NCI-H1930 (cell line): ENCODE measurements around the gene CLCN1.

Source experiments
- DNase-seq, 2 experiments: peaks; one replicate each; lab custom pipeline; 2025; lab: John Stamatoyannopoulos, UW

CLCN1 gene

DNA sequence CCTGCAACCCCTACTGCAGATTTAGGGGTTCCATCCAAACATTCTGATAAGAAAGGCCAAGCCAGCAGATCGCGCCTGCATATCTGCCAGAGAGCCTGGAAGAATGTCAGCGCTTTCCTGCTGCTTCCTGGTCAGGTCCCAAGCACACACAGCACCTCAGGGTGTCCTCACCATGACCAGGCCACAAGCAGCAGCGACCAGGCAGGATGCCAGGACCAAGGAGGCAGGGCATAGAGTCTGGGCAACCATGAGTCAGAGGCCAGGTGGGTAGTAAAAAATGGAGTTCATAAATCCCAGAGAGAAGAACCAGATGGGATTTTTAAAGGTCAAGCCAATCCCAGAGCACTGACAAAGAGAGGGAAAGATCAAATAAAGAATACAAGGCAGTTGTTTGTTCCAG, 52.1 kb downstream of the CLCN1 start:
- DNase-seq, result no peak

DNA sequence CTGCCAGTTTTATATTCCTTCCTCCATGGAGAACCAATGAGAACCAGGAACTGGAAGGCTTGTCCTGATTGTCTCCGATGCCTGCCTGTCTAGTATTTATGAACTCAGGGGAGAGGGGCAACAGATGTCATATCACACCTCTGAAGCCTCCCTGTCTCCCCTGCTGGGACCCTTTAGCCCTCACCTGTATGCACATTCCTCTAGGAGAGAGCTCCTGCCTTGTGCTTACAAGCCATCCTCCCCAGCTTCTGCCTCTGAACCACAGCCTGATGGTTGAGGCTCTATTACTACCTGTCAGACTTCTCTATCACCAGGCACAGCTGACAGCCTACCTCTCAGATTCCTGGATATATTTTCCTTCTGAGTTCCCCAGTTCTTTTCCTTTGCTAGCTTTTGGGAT, 52.5 kb downstream of the CLCN1 start:
- DNase-seq, result no peak

DNA sequence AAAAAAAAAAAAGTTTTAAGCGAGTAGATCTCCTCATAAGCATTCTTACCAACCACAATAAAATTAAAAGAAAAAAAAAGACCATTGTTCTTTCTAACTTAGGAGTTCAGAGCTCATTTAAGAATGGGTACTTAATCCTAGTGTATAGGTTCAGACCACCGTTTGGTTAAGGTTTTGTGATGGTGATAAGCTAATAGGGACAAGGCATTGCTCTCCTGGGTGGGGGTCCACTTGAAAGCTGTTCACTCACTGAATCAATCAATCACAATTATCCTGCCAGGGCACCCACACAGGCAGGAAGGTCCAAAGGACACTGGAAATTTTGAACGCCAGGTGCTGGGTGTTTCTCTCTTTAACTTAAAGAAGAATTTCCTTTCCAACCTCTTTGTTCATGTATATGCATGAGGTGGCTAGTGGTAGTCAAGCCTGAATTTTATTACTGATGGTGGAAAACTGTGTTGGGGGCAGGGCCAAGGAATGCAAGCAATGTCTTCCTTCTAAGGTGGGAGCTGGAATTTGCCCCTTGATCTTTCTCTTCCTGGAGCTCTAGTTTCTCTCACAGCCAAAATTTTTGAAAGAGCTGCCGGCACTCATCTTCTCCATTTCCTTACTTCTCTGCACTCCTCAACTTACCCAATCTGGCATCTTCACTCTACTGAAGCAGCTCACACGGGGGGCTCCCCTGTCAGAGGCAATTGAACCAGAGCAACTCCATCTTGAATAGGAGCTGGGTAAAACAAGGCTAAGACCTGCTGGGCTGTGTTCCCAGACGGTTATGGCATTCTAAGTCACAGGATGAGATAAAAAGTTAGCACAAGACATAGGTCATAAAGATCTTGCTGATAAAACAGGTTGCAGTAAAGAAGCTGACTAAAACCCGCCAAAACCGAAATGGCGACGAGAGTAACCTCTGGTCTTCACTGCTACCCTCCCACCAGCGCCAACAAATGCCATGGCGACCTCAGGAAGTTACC, 54.1 kb downstream of the CLCN1 start:
- DNase-seq, result no peak

DNA sequence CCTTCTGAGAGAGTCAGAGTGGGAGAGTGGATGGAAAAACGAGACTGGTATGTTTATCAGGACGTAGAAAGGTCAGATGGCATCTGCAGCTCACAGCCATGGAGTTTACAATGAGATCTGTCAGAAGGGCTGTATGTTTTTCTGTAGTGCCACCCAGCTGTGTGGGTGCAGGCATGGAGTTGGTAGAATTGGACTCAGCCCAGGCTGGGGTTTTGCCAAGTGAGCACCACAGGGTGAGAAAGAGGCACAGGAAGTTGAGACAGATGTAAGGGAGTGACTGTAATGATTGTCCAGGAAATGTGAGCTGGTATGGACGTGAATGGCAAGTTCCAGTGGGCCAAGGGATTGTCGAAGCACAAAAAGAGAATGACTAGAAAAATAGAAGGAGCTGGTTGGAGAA, 56.2 kb downstream of the CLCN1 start:
- no peak for DNase-seq

DNA sequence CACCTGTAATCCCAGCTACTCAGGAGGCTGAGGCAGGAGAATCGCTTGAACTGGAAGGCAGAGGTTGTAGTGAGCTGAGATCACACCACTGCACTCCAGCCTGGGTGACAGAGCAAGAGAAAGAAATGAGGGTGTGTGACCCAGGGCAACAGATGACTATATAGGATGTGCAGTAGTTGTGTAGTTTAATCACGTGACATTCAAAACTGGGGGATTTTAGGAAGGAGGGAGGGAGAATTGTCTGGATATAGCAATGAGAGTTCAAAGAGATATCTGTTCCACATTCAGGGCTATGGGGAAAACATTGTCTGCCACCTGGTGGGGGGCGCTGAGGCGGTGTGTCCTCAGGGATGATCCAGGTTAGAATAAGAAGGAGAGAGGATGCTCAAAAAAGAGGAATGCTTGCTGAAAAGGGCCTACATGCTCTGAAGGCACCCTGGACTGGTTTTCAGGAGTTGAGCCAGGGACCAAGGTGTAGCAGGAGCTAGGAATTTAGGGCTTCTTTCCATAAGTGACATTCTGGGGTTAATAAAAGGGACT, 57.4 kb downstream of the CLCN1 start:
- DNase-seq, result no peak

DNA sequence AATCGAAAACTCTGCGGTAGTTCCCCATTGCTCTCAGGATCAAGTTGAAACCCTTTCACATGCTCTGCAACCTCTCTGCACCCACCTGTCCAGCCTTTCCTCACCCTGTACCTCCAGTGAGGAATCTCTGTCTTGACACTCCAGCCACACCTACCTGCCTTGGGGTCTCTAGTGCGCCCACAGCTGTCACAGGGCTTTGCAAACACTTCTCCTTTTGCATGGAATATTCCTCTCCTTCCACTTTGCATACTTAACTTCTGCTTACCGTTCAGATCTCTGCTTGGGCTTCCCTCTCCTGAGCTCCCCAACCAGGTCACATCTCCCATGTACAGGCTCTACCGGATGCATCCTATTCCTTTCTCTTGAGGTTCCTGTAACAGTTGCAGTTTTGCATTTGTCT, 58.6 kb downstream of the CLCN1 start:
- DNase-seq, result no peak

DNA sequence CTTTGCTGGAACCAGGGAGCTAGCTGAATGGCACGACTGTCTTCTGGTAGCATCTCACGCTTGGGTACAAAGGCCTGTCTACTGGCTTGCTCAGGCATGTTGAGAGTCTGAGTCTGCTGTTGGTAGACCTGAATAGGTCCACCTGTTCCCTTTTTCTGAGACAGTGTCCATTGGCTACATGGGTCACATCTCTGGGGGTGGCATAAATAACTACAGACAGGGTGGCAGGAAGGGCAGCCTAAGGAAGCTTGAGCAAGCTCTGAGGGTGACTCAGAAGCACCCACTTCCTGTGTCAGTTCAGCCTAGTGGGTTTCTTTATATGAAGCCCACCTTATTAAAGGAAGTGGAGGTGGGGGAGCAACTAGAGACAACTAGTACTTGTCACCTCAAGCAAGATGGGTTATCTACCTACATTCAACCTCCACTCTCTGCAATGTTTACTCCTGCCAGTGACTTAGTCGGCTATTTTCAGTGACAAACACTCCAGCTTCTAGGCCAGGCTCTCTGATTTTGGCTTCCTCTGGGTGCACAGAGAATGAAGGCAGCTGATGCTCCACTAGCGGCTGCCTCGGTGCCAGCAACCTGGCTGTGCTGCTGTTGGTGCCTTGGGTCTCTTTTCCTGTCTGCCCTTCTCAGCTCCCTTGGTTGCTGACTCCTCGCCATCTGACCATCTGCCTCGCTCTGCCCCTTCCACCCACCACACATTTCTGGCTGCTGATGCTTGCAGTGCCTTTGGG, 59.6 kb downstream of the CLCN1 start:
- no peak for DNase-seq

DNA sequence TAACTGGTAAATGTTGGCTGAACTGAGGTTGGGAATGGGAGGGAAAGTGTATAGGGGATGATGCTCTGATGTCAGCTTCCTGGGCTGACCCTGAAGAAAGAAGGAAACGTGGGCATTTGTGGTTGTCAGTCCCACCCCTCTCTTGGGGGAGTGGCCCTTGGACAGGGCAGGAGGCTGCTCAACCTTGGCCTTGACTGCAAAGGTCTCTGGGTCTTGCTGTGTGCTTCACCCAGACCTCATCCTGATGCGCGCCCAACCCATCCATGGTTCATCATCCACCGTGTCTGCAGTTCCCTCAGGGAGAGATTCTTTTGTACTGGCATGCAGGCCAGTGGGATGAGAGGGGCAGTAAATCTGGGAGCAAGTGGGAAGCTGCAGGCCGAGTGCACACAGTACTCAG, 60.5 kb downstream of the CLCN1 start:
- DNase-seq, result no peak

DNA sequence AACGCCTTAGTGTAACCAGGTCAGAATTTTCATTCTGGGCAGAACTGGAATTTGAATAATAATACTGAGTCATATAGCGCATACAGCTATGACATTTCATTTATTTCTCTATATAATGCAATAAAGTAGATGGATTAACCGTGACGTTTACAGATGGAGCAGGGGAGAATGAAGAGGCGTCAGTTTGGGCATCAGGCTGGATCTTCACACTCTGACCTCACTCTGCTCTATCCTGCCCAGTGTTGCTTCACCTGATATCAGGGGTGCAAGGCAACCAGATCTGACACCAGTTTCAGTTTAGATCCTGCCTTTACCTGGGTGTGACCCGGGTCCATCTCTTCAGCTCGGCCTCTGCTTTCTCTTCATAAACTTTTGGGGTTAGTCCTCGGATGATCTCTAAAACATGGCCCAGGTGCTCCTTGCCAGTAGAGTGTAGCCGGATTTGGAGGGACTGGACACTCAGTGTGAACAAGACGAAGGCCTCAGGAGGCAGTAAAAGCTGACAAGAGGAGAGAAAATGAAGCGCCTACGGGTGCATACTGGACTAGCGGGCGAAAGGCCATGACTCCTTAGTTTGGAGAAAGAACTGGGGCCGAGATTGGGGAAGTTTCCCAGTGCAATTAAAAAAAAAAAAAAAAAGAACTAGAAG, 63.8 kb downstream of the CLCN1 start:
- no peak for DNase-seq

DNA sequence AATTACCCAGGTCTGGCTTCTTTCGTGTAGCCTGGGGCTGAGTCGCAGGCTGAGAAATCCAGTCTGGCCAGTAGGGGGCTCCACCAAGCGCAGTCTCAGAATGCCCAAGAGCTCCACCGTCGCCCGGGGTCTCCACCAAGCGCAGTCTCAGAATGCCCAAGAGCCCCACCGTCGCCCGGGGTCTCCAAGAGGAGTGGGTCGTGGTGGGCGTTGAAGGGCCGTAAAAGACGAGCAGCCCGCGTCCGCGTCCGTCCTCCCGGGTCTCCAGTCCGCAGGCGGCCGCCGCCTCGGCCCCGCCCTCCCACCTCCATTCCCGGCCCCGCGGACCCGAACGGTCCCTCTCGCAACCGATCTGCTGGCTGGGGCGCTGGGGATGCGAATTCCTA, 64.3 kb downstream of the CLCN1 start:
- peak; percentile 68 to 80 for DNase-seq

DNA sequence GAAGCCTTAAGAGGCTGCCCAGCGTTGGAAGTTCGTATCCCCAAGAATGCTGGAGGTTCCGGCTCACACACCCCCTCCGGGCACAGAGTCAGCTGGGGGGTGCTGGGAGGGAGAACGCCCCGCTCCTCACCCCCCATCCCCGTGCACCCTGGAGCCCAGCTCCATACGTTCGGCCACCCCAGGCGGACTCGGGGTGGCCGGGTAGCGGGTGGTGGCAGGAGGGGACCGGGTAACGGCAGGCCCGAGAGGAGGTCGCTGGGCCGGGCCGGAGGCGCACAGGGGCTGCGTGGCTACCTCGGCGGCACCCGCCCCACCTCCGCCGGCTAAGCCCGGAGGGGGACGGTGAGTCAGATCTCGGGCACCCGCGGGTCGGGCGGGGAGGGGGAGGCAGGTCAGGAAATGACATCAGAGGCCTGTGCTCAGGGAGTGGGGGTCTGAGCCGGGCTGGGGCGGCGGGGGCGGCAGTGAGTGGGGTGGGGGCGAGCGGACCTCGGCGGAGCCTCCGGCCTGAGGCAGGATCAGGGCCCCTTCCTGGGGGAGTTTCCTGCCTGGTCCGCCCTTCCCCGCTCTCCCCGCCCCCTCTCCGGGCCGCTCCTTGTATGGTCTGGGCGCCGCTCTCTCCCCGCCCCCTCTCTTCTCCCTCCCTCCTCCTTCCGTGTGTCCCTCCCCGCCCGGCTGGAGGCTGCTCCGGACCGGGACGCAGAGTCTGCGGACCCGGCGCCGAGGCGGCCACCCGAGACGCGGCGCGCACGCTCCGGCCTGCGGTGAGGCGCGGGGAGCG, 64.9 kb downstream of the CLCN1 start, which contains the start of gene ZYX:
Gene ZYX, plus strand, starts transcription at position 700 of the 781 bp plus-strand sequence. CDS start 227 bp downstream, outside the sequence.
- DNase-seq, result peak; percentile 70 to 79

DNA sequence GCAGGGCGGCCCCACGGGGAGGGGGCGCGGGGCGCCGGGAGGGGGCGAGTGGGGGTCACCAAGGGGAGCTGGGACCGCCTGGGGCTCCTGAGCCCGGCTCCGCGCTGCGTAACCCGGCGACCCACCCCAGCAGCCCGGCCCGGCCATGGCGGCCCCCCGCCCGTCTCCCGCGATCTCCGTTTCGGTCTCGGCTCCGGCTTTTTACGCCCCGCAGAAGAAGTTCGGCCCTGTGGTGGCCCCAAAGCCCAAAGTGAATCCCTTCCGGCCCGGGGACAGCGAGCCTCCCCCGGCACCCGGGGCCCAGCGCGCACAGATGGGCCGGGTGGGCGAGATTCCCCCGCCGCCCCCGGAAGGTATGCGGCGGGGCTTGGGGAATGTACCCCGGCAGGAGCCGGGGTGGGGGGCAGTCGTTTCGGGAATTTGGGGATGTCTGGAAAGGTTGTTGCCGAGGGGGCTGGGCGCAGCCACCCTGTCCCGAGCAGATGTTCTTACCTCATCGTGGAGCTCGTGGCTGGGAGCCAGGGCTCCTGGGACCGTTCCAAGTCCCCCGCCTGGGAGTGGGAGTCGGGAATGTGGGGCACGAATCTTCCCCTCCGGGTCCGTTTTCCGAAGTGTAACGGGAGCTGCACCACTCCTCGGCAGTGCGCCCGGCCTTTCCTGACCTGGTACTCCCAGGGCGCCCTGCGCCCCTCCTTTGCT, 65.7 kb downstream of the CLCN1 start:
- no peak for DNase-seq

DNA sequence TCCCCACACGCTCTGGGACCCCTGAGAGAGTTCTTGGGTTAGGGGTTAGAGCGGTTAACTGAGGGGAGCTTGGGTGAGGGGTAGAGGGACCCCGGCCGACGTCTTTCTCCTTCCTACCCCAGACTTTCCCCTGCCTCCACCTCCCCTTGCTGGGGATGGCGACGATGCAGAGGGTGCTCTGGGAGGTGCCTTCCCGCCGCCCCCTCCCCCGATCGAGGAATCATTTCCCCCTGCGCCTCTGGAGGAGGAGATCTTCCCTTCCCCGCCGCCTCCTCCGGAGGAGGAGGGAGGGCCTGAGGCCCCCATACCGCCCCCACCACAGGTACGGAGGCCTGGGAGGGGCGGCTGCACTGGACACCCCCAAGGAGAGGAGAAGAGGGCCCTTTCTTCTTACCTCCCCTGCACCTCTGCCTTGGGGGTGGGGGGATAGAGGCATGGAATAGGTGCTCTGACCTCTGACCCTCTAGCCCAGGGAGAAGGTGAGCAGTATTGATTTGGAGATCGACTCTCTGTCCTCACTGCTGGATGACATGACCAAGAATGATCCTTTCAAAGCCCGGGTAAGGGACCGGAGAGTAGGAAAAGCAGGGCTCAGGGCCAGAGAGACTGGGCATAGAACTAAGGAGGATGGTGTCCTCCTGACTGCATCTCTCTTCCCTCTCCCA, 66.3 kb downstream of the CLCN1 start:
- no peak for DNase-seq

DNA sequence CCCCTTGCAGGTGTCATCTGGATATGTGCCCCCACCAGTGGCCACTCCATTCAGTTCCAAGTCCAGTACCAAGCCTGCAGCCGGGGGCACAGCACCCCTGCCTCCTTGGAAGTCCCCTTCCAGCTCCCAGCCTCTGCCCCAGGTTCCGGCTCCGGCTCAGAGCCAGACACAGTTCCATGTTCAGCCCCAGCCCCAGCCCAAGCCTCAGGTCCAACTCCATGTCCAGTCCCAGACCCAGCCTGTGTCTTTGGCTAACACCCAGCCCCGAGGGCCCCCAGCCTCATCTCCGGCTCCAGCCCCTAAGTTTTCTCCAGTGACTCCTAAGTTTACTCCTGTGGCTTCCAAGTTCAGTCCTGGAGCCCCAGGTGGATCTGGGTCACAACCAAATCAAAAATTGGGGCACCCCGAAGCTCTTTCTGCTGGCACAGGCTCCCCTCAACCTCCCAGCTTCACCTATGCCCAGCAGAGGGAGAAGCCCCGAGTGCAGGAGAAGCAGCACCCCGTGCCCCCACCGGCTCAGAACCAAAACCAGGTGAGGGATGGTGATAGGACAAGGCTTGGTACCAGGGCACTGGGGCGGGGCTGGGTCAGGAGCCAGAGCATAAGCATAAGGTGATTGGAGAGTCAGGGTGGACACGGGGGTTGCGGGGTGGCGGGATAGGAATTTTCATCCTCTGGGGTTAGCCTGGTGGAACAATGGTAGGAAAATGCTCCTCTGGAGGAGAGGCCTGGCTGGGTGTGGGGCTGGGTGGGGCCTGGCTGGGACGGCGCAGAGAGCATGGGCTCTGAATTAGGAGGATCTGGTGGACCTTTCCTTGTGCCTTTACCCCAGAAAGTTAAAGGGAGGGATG, 67.1 kb downstream of the CLCN1 start:
- DNase-seq, result no peak

DNA sequence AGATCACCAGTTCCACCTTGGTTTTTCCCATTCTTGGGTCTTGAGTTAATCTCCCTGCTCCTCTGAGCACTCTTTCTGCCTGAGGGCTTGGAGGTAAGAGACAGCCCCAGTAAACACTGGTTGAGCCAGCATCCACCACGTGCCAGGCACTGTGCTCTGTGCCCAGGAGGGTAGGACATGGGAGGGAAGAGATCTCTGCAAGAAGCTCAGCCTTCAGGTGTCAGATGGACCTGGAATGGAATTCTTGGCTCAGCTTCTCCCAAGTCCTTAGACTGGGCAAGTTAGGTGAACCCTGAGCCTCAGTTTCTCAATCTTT, 67.7 kb downstream of the CLCN1 start:
- DNase-seq, result no peak

DNA sequence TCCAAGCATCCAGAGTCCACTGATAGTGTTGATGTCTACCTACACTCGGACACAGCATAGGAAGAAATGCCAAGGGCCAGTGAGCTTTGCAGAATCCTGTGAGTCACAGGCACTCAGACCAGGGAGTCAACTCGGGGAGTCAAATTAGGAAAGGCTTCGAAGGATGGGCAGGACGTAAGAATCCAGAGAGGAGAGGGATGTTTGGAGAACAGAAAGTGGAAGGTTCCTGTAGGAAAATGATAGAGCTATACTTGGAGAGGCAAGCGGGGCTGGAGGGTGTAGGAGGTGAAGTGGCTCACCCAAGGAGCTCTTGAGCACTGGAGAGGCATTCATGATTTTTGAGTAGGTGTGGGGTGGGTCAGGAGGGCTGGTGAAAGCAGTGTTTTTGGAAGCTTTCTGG, 68.2 kb downstream of the CLCN1 start:
- DNase-seq, result no peak

DNA sequence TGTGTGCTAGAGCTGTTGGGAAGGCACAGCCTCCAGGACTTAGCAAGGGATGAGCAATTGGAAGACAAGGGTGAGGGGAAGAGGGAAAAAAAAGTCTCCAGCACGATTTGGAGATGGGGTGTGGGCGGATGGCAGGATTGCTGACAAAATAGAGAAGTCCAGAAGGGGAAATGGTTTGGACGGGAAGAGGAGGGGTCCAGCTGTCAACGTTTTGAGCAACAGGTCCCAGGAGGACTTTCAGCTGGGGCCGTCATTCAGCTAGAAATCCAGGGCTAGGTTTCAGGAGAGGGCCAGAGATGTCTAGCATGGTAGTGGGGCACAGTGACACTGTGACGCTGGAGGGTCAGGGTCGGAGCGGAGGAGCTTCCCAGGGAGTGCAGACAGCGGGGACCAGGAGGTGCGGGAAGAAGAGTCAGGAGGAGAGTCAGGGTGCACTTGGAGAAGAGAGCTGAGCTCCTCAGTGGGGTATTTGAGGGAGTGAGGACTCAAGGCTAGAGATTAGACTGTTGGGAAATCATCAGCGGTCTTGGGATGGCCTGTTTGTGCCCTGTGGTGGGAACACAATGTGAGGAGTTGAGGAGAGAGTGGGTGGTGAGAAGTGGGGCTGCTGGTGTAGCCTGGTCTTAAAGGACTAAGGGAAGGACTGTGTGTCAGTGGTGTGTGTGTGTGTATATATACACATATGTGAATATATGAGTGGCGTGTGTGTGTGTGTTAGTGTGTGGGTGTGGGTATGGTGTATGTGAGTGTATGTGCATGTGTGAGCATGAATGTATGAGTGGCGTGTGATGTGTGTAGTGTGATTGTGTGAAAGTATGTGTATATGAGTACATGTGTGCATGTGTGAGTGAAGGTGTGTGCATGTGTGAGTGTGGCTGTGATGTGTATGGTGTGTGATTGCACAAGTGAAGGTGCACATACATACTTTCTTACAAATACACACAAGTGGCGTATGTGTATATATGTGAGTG, 69.0 kb downstream of the CLCN1 start:
- no peak for DNase-seq
